GM12878 (cell line): Measurements from ENCODE around the gene TBCD. TPM values are rescaled to one million over a fixed set of nuclear protein-coding genes. Genes with fewer than 3 reads are reported as not detected.
A peak's percentile ranks its signal among the peaks of the same experiment; 100 is the strongest.

ENCODE experiments used
- ATAC-seq: fragments of 200-7000 bp; cut with Tn5 transposase; 3 replicates; pipeline ENCODE4 v1.9.1; 2020; ENCODE audit warnings: mild to moderate bottlenecking, moderate library complexity
- BruUV-seq: library from RNA; stranded (reverse); fragments of 400-500 nt; replicated peaks from 2 replicates; lab custom pipeline; 2021; lab: Mats Ljungman, UMichigan
- CTCF ChIA-PET: fragments of 300-600 bp; sonication (Branson Sonifier 250); formaldehyde crosslinking; extraction: SDS; loops from one replicate; lab custom pipeline; 2021; ENCODE audit warnings: inconsistent platforms; lab: Yijun Ruan, JAX
- POLR2A ChIA-PET: fragments of 350-600 bp; formaldehyde crosslinking; extraction: SDS; loops from one replicate; lab custom pipeline; 2021; ENCODE audit warnings: inconsistent platforms; lab: Charles Lee
- RAD21 ChIA-PET: fragments of 300-600 bp; sonication (Branson Sonifier 250); formaldehyde crosslinking; loops from one replicate; lab custom pipeline; 2023; ENCODE audit warnings: antibody characterized with exemption; ENCODE audit not compliant: unreplicated experiment; lab: Charles Lee
- SMC1A ChIA-PET: fragments of 300-600 bp; sonication (Branson Sonifier 250); formaldehyde crosslinking; loops from one replicate; lab custom pipeline; 2023; ENCODE audit not compliant: unreplicated experiment, uncharacterized antibody; lab: Charles Lee
- DNase-seq: peaks from one replicate; pipeline ENCODE4 v3.0.0-alpha.2; 2011; ENCODE audit warnings: low read depth, low spot score
- FAIRE-seq: peaks from 3 replicates; lab custom pipeline; 2011; peaks lifted over from hg19 to GRCh38; lab: Jason Lieb, UNC
- H2AFZ ChIP-seq: 2 replicates; pipeline ENCODE4 v1.6.0; 2011; ENCODE audit warnings: low read depth, low read length, control low read depth; ENCODE audit not compliant: control insufficient read depth
- H3K27ac ChIP-seq: 2 replicates; pipeline ENCODE4 v1.5.1; 2011; ENCODE audit warnings: control low read depth; ENCODE audit not compliant: control insufficient read depth, insufficient read depth
- H3K27me3 ChIP-seq, 2 experiments: replicated peaks in 1 of 2; 2 replicates each; pipeline versions ENCODE4 v1.6.0 to v1.6.1; 2011; ENCODE audit warnings: low read length in 1 of 2; ENCODE audit not compliant: control insufficient read depth in 2 of 2, insufficient read depth in 2 of 2
- H3K36me3 ChIP-seq, 2 experiments: 2 replicates each; pipeline ENCODE4 v1.5.1; 2011; ENCODE audit warnings: low read length in 1 of 2; ENCODE audit not compliant: control insufficient read depth in 2 of 2, insufficient read depth in 2 of 2
- H3K4me1 ChIP-seq: 2 replicates; pipeline ENCODE4 v1.6.1; 2011; ENCODE audit warnings: mild to moderate bottlenecking, low read length, moderate library complexity, mixed read lengths; ENCODE audit not compliant: control insufficient read depth, insufficient read depth
- H3K4me2 ChIP-seq: 2 replicates; pipeline ENCODE4 v1.6.0; 2011; ENCODE audit warnings: control low read depth; ENCODE audit not compliant: control insufficient read depth, insufficient read depth
- H3K4me3 ChIP-seq: fragments of 200-600 bp; sonication (generic); 2 replicates; pipeline ENCODE4 v1.5.1; 2016
- H3K79me2 ChIP-seq: 2 replicates; pipeline ENCODE4 v1.6.0; 2011; ENCODE audit warnings: low read length; ENCODE audit not compliant: control insufficient read depth, insufficient read depth
- H3K9ac ChIP-seq: 2 replicates; pipeline ENCODE4 v1.8.0; 2011; ENCODE audit warnings: low read length, control low read depth, mixed read lengths; ENCODE audit not compliant: control insufficient read depth, insufficient read depth
- H3K9me3 ChIP-seq: replicated peaks from 3 replicates; pipeline ENCODE4 v1.5.1; 2011; ENCODE audit warnings: mild to moderate bottlenecking, low read length; ENCODE audit not compliant: control insufficient read depth, insufficient read depth
- H4K20me1 ChIP-seq: 2 replicates; pipeline ENCODE4 v1.6.0; 2011; ENCODE audit not compliant: control insufficient read depth, insufficient read depth
- BCL11A ChIP-seq: IDR thresholded peaks from 2 replicates; pipeline ENCODE4 v1.6.1; 2011; ENCODE audit warnings: low read depth, low read length
- CREM ChIP-seq: IDR thresholded peaks from 2 replicates; pipeline ENCODE4 v1.6.1; 2014; ENCODE audit warnings: antibody characterized with exemption, low read depth
- CUX1 ChIP-seq: IDR thresholded peaks from 2 replicates; pipeline ENCODE4 v1.6.1; 2012; ENCODE audit warnings: improper control_type of control experiment, low read depth, low read length; ENCODE audit not compliant: insufficient replicate concordance
- GABPA ChIP-seq: IDR thresholded peaks from 2 replicates; pipeline ENCODE4 v1.6.1; 2014; ENCODE audit warnings: antibody characterized with exemption, low read depth, mild to moderate bottlenecking, inconsistent platforms
- MYC ChIP-seq: IDR thresholded peaks from 2 replicates; pipeline ENCODE4 v1.6.1; 2011; ENCODE audit warnings: mild to moderate bottlenecking, low read length, moderate library complexity, inconsistent platforms; ENCODE audit not compliant: insufficient read depth, insufficient replicate concordance, insufficient read length, severe bottlenecking
- NR2F1 ChIP-seq: fragments of 450-650 bp; conservative IDR thresholded peaks from 2 replicates; pipeline ENCODE4 v1.6.1; 2017; ENCODE audit warnings: mild to moderate bottlenecking
- PKNOX1 ChIP-seq: fragments of 450-650 bp; IDR thresholded peaks from 2 replicates; pipeline ENCODE4 v1.6.1; 2016; ENCODE audit warnings: mild to moderate bottlenecking
- RAD51 ChIP-seq: fragments of 450-650 bp; IDR thresholded peaks from 2 replicates; pipeline ENCODE4 v1.6.1; 2016; ENCODE audit warnings: moderate library complexity, mild to moderate bottlenecking, inconsistent platforms
- RB1 ChIP-seq: fragments of 450-650 bp; formaldehyde crosslinking; IDR thresholded peaks from 2 replicates; pipeline ENCODE4 v1.6.1; 2017; ENCODE audit warnings: mild to moderate bottlenecking, borderline replicate concordance
- RELB ChIP-seq: fragments of 450-650 bp; IDR thresholded peaks from 2 replicates; pipeline ENCODE4 v1.6.1; 2017; ENCODE audit warnings: low read depth, mild to moderate bottlenecking, moderate library complexity
- RUNX3 ChIP-seq: IDR thresholded peaks from 2 replicates; pipeline ENCODE4 v1.6.1; 2012; ENCODE audit warnings: low read length, inconsistent platforms
- SRF ChIP-seq, 2 experiments: IDR thresholded peaks; 2 replicates each; pipeline ENCODE4 v1.6.1; 2011; ENCODE audit warnings: low read depth in 2 of 2, low read length in 2 of 2, mild to moderate bottlenecking in 1 of 2, moderate library complexity in 1 of 2
- ZBED1 ChIP-seq: IDR thresholded peaks from 2 replicates; pipeline ENCODE4 v1.6.1; 2016; ENCODE audit warnings: borderline replicate concordance
- ZNF622 ChIP-seq: fragments of 450-650 bp; IDR thresholded peaks from 2 replicates; pipeline ENCODE4 v1.6.1; 2017; ENCODE audit warnings: mild to moderate bottlenecking, inconsistent platforms
- WGBS: methylation state at CpG from one replicate; pipeline ENCODE4 v1.1.6; 2016; ENCODE audit warnings: low lambda C conversion rate; ENCODE audit not compliant: insufficient replicate concordance, insufficient coverage; ENCODE audit errors: missing lambda C conversion rate; 5-methylcytosine and 5-hydroxymethylcytosine counted together
- in situ Hi-C: fragments of 300-500 bp; cut with MboI; formaldehyde crosslinking; loops from 9 replicates; pipeline ENCODE4 v1.14.3; 2018; ENCODE audit warnings: mixed read lengths
- intact Hi-C: fragments of 100-400 bp; cut with micrococcal nuclease; formaldehyde crosslinking; loops from one replicate; pipeline ENCODE4 v1.14.2; 2022; ENCODE audit not compliant: unreplicated experiment
- polyA plus RNA-seq, 11 experiments: library from polyadenylated mRNA; depleted of rRNA in 4 of 11; unstranded in 6 of 11; stranded (reverse) in 5 of 11; fragments of >200 nt; fragmentation: Nextera tagmentation in 4 of 11; fragmentation: Illumina TruSeq in 1 of 11; extraction: Ambion mirVana in 4 of 11; extraction: Trizol in 1 of 11; gene quantifications; 1 replicate in 1 of 11; 2 replicates in 10 of 11; pipeline versions ENCODE4 v1.2.1 to v1.2.3, GENCODE V29; 2011 to 2016; ENCODE audit warnings: inconsistent platforms in 2 of 11, missing spikeins in 2 of 11, low read depth in 1 of 11
- total RNA-seq, 4 experiments: library from RNA; depleted of rRNA in 3 of 4; stranded (reverse); fragments of >200 nt in 3 of 4; fragmentation: Illumina TruSeq in 1 of 4; extraction: Trizol in 1 of 4; gene quantifications; 2 replicates each; pipeline versions ENCODE4 v1.2.1 to v1.2.3, GENCODE V29; 2013 to 2021

The TBCD gene
- total and polyA plus RNA-seq, 10 of the 15 experiments (the other 5 are each of a cell fraction or from before 2014, with no cell fraction given): 10.3 to 114 (median 52.4) TPM

GRCh38 chr17:82754297-82755208, 2.7 kb downstream of the TBCD start:
- ATAC-seq: no peak
- BruUV-seq: TSS peak; percentile 65
- H3K4me3 ChIP-seq: no peak overlapping the region
- TF ChIP-seq MYC (no peak), NR2F1 (no peak), RAD51 (no peak), GABPA (no peak), BCL11A (no peak), CREM (no peak), RUNX3 (no peak), ZBED1 (no peak), RB1 (no peak), SRF (IDR thresholded peaks at IDR 0.05; ENCODE audit: low read depth in 2 of 2, low read length in 2 of 2) (no peak), RELB (no peak), PKNOX1 (peak; percentile 49), ZNF622 (no peak), CUX1 (no peak)

More at GRCh38 chr17:82754297-82755208, 2.7 kb downstream of the TBCD start:
- Histone ChIP-seq H3K27ac (no peak overlapping the region), H4K20me1 (no peaks in the 10 kb centered on the region), H3K79me2 (peaks cover 16% of the 10 kb centered on the region), H3K4me1 (0 out of 2 replicates have a peak, but pooled peaks cover 2% of the 10 kb centered on the region), H3K9me3 (no peaks in the 10 kb centered on the region; the same call in 2 of the 3 replicates), H3K27me3 (no peaks in the 10 kb centered on the region), H2AFZ (no peak overlapping the region), H3K4me2 (no peak overlapping the region), H3K9ac (no peak overlapping the region), H3K36me3 (no peaks in the 10 kb centered on the region; a peak in 1 of 4 replicates)
- intact Hi-C loops: loop anchor here (10.0 kb wide), 1 partner anchor 110 kb away; the partner anchor contains the start of gene WDR45B
- POLR2A ChIA-PET: interaction anchor here (0.6 kb wide), 3 partner anchors 83 to 344 kb away, joined by 3 to 6 read pairs (median 3); no protein-coding TSS in a partner anchor
- DNase-seq: no peak
- RAD21 ChIA-PET: no interaction called here
- CTCF ChIA-PET: interaction anchor here (0.6 kb wide), 1 partner anchor 74 kb away, joined by 5 read pairs; no protein-coding TSS in a partner anchor
- 87% methylated on average over 19 of the region's 19 CpGs for WGBS
- SMC1A ChIA-PET: interaction anchor here (1.4 to 2.5 kb wide), 2 partner anchors 9 to 14 kb away, joined by 4 to 8 read pairs; no protein-coding TSS in a partner anchor
- in situ Hi-C loops: no loop called here
- FAIRE-seq: no peak
